SK-N-DZ (cell line): Measurements from ENCODE around the gene PIGN.

ENCODE experiments used
- DNase-seq: peaks from one replicate; pipeline ENCODE4 v3.0.0-alpha.2; 2015; ENCODE audit warnings: low spot score

The PIGN gene

DNA sequence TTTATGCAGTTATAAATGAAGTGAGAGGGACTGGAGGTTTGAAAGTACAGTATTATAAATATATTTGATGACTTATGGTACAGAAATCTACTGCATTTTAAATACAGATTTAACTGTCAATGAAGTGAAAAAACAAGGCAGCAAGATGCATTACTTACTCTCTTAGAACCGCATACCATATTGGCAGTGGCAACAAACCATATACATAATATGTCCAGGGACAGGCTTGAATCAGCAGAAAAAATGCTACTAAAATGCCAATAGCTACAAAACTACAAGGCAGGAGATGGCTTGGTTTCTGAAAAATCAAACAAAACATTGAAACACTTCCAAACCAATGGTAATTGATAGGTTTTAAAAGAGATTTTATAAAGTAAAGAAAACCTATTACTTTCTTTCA lies 77.2 kb downstream of the PIGN start:
- no peak for DNase-seq

DNA sequence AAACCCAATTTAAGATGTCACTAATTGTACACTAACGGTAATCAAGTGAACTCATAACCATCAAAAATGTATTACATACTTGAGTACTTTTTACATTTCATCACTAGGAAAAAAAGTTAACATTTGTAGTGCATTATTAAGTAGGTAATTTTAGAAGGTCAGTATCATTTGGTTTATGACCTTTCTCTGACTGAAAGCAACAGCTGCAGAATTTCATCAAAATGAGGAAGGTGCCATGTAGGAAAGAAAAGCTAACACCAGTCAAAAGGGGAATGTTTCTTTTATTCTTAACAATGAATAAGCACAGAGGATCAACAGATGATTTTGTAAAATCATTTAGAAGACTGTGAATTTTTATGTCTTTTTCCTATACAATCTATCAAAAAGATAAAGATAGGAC lies 79.0 kb downstream of the PIGN start:
- DNase-seq: no peak

DNA sequence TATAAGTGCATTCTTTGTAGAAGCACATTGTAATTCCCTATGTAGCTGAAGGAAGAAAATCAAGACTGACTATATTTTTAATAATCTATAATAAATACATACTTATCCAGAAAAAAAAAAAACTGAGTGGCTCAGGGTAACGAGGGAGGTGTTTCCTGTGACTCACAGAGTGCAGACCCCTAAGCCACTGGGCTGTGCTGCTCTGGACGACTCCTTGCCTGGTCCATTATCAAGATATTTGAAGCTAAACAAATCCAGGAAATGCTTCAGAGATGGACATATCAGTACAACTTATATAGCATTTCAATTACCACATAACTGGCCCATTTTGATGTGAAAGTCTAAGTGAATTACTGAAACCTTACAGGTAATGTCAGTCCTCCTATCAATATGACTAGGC lies 80.6 kb downstream of the PIGN start:
- DNase-seq: no peak

DNA sequence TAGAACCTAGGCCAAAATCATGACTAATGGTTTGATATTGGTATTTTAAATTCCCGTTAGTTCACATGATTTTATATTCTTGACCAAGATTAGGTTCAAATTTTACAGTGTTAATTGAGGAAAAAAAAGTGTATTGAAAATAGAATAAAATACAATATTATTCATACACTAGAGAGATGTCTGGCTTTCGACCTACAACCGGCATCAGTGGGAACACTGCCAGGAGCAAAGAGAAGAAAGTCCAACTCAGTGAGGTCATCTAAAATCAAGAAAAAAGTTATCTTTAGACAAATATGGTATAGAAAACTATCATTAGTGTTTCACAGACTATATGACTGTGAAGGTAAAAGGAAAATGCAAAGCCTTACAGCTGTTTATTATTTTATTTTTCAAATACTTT lies 81.5 kb downstream of the PIGN start:
- DNase-seq: no peak

DNA sequence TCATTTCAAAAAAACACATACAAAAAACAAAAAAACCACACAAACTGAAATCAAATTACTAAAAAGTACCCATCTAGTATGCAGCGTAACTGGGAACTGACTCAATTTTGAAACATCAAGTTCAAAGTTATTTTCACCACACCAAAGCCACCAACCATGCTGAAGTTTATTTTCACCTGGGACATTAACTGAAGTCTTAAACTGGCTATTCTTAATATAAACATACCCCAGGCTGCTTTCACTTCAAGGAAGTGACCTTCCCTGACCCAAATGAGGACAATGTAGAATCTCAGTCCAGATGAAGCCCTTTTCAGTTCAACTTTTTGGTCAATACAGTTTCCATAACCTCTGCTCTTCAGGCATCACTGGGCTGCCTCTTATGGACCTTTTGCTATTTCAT lies 84.6 kb downstream of the PIGN start:
- DNase-seq: no peak

DNA sequence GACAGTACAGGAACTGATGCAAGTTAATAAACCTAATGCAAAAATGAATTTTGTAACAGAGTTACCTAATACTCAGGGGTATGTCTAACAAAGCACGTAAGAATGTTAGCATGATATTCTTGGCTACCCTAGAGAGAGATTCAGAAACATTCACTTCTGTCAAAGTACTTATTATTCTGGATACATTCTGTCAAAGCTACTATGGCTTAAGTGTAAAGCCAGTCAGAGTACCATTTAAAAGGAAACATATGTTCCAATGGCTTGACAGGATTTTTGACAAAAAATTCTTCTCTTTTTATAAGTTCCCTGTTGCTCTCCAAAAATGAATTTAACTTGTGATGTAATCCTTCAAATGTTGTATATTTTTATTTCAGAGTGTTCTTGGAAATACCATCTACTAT lies 85.5 kb downstream of the PIGN start:
- DNase-seq: no peak

DNA sequence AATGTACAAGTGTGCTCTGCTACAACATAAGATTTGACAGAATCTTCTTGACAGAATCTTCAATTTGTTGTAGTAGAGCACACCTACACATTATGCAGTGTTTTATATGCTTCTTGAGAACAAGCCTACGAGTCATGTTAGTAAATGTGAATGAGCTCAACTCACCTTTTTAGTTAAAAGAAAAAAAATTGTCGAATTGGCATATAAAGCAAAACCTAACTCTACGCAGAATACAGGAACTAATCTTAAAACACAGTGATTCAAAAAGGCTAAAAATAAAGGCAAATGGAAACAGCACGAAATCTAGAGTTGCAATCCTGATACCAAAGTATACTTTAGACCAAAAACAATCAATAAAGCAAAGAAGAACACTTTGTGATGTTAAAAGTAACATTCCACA lies 87.9 kb downstream of the PIGN start:
- no peak for DNase-seq

DNA sequence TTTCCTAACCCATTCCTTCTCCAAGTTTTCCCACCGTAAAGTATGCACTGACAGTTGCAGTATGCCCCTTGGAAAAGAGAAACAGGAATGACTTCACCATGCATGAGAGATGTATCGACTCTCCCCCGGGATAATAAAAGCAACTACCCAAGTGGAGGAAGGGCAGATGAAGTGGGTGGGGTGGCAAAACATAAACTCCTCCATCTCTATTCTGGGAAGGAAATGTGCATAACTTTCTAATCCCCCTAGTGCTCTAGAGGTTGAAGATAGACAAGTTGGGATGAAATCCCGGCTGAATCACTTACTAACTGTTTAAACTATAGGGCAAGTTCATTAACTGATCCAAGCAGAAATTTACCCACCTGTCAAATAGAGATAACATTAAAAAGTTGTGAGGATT lies 89.2 kb downstream of the PIGN start:
- no peak for DNase-seq

DNA sequence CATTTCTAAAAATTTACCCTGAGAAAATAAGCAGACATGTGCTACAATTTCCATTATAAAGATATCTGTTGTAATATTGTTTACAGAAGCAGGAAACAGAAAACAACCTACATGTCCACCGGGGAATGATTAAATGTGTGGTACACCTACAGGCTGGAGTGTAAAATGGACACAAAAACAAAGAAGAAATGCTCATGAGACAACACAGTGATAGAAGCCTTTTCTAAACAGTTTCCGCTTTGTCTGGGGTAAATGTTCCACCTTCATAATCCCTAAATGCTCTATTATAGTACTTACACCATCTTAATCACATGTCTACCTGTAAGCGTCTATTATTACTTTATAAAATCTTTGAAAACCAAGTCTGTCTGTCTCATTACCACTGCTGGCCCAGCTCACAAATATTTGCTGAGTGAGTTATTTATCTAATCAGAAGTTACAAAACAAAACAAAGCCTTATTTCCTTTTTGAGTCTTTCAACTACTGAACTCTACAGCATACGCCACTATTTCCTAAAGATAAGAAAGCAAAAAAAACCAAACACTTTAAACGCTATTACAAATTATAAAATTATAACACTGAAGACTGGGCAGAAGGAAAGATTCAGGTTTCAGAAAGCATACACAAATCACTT lies 95.3 kb downstream of the PIGN start:
- no peak for DNase-seq

DNA sequence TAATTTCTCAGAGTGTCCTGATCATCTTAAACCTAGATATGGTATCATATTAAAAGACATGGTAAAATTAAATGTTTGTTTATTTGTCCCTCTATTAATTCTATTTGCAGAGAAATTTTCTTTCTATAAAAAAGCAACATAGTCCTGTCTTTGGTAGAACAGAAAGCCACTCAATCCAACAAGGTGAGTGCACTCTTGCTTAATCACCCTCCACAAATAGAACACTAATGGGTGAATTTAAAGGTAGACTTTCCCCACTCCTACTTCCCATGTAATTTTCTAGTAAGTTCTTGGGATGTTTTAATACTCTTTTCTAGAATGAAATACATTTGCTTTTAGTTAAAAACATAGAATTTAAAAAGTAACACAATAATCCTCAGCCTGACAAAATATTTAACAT lies 97.7 kb downstream of the PIGN start:
- DNase-seq: no peak

DNA sequence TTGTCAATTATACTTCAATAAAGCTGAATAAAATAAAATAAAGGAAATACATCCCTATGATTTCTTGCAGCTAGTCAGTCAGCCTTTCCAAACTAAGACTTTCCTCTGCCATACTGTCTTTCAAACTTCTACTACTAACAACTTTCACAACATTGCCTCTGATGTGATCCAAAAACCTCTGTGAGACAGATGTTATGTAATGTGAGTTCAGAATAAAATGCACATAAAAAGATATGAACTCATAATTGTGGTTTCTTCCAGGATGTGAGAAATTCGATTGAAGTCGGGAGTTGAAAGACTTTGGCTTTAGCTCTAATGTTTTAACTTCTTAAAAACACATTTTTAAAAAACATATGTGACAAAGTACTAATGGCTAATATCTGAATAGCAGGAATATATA lies 98.7 kb downstream of the PIGN start:
- no peak for DNase-seq

DNA sequence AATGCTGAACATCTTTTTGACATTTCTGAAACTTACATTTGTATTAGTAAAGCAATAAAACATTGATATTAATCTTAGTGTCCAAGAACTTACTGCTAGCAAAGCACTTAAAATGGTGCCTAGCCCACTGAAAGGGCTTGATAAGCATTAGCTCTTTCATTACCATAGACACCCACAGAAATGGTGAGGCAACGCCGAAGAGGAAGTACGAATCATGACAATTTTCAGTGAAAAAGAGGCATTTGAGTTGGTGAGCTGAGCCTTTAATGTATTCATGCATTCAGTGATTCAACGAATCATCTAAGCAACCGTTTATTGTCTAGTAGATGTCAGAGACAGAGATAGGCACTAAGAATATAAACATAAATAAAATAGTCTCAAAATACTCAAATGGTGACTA lies 101.1 kb downstream of the PIGN start:
- DNase-seq: no peak

DNA sequence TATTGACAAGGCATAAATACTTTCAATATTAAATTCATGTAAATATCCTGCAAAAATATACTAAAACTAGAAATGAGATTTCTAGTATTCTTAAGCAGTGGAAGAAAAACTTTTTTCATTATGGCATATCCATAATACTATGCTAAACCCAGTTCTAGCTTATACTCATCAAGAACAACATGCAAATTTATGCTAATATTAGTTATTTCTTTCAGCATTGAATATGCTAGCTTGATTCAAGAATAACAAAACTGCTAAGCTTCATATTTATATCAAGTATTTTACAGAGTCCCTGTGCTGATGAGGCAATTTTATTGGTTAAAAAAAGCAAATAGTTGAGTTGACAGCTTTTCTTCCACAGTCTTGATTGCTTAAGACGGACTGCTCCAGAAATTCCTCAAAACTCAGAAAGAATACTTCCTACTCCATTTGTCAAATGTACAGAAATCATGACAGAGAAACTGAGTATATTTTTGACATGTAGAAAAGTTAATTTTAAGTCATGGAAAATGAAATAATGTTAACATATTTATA lies 105.0 kb downstream of the PIGN start:
- DNase-seq: no peak

DNA sequence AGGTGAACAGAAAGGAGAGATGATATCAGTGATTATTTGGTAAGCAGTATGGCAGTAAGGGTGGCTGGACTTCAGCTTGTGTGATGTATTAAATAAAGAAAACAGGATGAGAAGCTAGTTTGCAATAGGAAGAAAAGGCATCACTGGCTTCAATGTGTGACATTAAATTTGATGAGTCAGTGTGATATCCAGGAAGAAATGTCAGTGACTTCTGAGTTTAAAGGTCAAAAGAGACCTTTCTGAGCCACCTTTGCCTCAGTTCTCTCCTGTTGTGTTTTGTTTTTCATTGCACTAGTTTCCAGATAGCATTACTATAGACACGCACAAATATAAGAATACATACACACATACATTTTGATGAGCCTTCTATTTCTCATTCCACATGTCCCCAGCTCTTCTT lies 105.6 kb downstream of the PIGN start:
- DNase-seq: no peak

DNA sequence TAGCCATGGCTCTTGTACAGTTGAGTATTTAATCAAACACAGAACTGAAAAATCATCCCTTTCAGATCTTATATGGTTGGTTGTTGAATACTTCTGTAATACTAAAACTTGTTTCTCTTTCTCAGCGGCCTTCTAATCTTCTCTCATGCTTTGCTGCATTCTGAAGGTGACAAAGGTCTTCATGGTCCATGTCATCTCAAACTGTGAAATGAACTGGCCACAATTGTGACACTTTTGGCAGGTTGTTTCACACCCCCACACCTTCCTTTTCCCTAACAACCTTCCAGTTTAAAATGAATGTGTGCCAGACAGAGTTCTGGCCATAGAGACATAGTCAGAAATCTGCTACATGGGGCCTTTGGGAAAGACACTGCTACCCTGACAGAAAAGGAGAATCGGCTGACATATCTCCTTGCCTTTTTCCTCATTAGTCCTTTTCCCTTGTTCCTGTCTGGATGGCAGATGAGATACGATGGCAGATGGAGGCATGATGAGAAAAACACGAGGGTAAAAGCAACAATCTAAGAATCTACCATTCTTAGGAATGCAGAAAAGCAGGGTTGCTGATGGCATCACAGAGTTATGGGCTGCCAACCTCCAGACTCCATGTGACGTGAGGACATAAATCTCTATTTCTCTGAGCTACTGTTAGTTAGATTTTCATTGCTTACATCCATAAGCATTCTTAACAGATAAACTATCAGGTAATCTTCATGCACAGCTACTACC lies 106.5 kb downstream of the PIGN start:
- no peak for DNase-seq

DNA sequence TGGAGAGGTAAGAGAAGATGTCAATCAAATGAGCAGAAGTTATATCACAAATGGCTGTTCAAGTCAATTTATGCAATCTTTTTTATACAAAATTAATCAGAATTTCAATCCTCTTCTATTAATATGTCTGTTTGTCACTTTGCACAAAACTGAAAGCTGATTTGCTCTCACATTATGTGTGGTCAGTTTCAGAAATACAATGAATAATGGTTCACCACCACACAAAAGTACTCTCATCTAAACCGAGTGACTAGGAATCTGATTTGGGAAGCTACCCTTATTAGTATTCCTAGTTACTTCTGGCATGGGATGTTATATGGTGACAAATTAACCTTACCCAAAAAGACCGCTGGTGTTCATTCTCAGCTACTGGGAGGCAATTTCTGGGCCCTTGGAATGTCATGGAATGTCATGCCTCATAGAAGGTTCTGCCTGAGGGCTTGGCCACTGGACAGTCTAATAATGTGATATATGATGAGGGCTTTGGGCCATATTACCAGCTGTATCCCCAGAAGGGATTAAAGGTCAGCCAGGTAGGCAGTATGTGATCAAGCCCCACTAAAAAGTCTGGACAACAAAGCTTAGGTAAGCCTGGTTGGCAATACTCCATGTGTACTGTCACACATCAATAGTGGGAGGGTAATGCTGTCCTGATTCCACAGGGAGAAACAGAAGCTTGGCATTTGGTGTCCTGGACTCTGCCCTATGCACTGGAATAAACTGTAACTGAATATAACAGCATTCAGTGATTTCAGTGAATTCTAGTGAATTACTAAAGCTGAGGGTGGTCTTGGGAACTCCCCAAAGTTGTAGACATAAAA lies 113.2 kb downstream of the PIGN start:
- no peak for DNase-seq

DNA sequence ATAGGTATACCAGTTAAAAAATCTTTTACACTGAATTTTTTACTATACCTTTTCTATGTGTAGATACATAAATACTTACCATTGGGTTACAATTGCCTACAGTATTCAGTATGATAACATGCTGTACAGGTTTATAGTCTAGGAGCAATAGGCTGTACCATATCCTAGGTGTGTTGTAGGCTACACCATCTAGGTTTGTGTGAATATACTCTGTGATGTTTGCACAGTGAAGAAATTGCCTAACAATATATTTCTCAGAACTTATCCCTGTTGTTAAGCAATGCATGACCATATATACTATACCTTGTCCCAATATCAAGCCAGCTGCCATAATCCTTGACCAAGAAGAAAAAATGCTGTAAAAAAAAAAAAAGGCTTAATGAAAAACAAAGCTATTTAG lies 114.5 kb downstream of the PIGN start:
- no peak for DNase-seq

DNA sequence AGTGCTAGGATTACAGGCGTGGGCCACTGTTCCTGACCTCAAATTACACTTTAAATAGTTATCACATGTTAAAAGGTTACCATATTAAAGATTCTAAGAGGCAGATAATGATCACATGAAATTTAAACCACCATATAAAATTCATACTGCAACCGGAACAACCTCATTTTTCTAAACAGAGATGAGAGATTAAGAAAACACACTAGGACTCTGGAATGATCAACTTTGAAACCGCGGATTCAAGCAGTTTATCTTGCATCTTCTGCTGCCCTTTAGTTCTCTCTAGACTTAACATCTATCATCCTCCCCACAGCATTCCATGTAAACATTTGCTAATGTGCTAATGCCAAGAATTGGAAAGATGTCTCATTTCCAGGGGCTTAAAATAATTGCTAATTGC lies 115.8 kb downstream of the PIGN start:
- no peak for DNase-seq

DNA sequence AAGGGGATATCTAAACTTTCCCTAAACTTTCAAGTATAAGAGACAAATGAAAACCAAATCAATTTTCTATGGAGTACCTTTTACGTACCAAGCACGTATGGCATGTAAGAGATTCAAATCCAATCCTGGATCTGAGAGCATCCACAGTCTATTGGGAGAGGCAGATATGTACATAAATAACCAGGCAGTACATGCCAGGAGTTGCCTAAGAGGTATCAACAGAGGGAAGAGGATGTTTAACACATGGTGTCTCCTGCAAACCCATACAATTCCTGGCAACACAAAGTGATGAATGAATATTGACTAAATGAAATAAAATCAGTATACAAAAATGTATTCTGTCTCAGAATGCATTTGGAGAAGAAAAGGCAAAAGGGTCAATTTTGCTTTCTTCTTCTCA lies 116.6 kb downstream of the PIGN start:
- no peak for DNase-seq

DNA sequence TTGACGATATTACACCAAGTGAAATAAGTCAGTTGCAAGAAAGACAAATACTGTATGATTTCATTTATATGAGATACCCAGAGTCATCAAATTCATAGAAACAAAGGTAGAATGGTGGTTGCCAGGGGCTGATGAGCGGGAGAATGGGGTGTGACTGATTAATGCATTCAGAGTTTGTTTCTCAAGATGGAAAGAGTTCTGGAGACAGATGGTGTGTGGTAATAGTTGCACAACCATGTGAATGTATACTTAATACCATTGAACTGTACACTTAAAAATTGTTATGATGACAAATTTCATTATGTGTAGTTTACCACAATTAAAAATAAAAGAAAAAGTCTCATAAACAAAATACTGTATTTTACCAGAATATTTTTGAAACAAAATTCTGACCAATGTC lies 117.3 kb downstream of the PIGN start:
- no peak for DNase-seq

DNA sequence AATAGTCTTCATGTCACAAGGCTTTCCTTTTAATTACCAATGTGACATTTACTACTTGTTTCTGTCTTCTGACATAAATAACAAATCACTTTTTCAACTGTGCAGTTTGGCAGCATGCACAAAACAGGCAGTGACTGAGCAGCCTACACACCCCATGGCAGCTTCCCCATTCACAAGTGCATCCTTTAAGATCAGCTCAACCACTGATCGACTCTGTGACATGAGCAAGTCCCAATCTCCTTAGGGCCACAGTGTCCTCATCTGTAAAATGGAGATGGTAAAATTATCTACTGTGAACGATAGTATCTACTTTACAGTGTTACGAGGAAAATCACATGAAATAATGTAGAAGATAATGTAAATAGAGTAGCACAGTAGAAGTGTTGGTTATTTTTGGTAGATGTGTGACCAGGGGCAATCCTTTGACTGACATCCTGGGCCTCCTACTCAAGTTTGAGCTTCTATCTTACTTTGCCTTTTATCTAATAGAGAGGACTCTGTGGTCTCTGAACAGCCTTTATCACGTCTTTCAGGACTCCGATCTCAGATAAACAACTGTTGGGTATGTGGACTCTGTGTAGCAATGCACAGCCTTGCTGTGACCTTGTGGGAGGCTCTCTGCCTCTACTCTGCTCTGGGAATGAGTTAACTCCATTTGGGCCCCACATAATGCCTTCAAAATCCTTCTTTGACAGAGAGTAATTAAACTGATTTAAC lies 120.6 kb downstream of the PIGN start:
- DNase-seq: no peak

DNA sequence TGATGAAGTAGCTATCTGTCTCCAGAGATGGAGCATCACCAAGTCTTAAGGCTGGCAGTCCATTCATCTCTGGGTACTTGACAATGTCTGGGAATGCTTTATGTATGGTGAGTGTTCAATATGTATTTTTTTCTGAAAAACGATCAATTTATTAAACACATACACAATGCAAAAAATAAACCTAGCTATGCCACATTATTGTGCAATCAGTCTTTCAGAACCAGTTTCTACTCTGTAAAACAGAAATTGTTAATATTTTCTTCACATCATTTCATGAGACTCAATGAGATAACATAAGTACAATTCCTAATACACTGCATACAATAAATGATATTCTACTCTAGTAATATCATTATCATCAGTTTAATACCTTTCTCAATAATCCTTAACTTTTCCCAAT lies 122.5 kb downstream of the PIGN start:
- DNase-seq: no peak
